ENCODE results near the gene IKZF3. TPM values are rescaled to one million over a fixed set of nuclear protein-coding genes. Genes with fewer than 3 reads are reported as not detected.

The IKZF3 gene
- total RNA-seq, 1 experiment from 2014 or later = 0.22 TPM

DNA sequence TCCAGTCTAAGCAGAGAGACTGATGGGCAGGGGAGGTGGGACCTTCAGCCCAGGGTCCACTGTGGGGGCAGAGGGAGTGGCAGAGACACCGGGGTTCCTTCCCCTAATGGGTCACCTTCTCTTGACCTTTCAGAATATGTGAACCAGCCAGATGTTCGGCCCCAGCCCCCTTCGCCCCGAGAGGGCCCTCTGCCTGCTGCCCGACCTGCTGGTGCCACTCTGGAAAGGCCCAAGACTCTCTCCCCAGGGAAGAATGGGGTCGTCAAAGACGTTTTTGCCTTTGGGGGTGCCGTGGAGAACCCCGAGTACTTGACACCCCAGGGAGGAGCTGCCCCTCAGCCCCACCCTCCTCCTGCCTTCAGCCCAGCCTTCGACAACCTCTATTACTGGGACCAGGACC, 136.6 kb downstream of the IKZF3 start:
- Histone ChIP-seq H3K4me2 (ENCODE audit: insufficient read depth, insufficient read length, low read length) (no peak overlapping the region), H4K8ac (replicated peaks; ENCODE audit: insufficient read length, low read depth, low read length) (no peak overlapping the region), H3K18ac (ENCODE audit: insufficient read length, low read depth, low read length) (no peak overlapping the region), H2BK20ac (ENCODE audit: low read depth, low read length, poor library complexity, severe bottlenecking) (no peak overlapping the region), H3K27me3 (ENCODE audit: insufficient read depth, low read length) (no peaks in the 10 kb centered on the region), H2BK15ac (ENCODE audit: low read depth, low read length) (no peak overlapping the region), H3K27ac (ENCODE audit: insufficient read length, low read depth, low read length) (no peak overlapping the region), H2AFZ (ENCODE audit: low read length) (no peak overlapping the region), H2AK5ac (ENCODE audit: insufficient read length, low read length) (no peak overlapping the region), H2BK120ac (ENCODE audit: low read depth, low read length, poor library complexity, severe bottlenecking) (no peak overlapping the region), H3K4ac (ENCODE audit: low read depth, low read length) (no peak overlapping the region), H4K5ac (ENCODE audit: insufficient read length, low read depth, low read length) (no peak overlapping the region), H3K9ac (ENCODE audit: extremely low read depth, insufficient read length, low read length) (no peak overlapping the region), H3K56ac (ENCODE audit: insufficient read length, low read depth, low read length) (no peak overlapping the region), H2BK12ac (ENCODE audit: insufficient read length, low read depth, low read length) (no peak overlapping the region), H3K79me1 (ENCODE audit: insufficient read depth, low read depth, low read length, poor library complexity, severe bottlenecking) (no peaks in the 10 kb centered on the region), H3T11ph (ENCODE audit: low read length) (no peak overlapping the region), H4K91ac (ENCODE audit: insufficient read length, low read depth, low read length) (no peak overlapping the region), H3K9me3 (ENCODE audit: control insufficient read depth, low read depth, low read length) (no peaks in the 10 kb centered on the region), H4K20me1 (ENCODE audit: control insufficient read depth, insufficient read depth, insufficient read length) (no peaks in the 10 kb centered on the region), H3K79me2 (ENCODE audit: insufficient read depth, low read length) (no peaks in the 10 kb centered on the region), H2BK5ac (ENCODE audit: insufficient read length, low read length) (no peak overlapping the region), H3K23me2 (ENCODE audit: insufficient read length, low read depth, low read length, poor library complexity, severe bottlenecking) (peaks cover 5% of the 10 kb centered on the region), H3K4me1 (ENCODE audit: insufficient read depth, low read length) (peaks cover 1% of the 10 kb centered on the region; the same call in 1 of the 2 replicates), H3K23ac (ENCODE audit: insufficient read length, low read depth, low read length) (no peak overlapping the region), H3K14ac (ENCODE audit: insufficient read depth, low read length) (no peak overlapping the region)
- no peak for DNase-seq
- no peaks in the 10 kb centered on the region for H3K9me3 Mint-ChIP-seq
- no CpG with 5 or more reads among the region's 10 CpGs for WGBS (ENCODE audit: extremely low coverage, insufficient read length, low lambda C conversion rate)
- peaks cover 43 to 70% (median 65%) of the 10 kb centered on the region in 3 experiments for H3K36me3 Mint-ChIP-seq (ENCODE audit: insufficient read depth in 1 of 3, low read depth in 3 of 3)
- H3K4me1 Mint-ChIP-seq = peaks cover 18 to 23% of the 10 kb centered on the region in 2 experiments
- peak overlapping the region in 1 of 2 experiments; percentile 7; a peak in 1 of 5 replicates for H3K4me3 Mint-ChIP-seq
- H3K27ac Mint-ChIP-seq = no peak overlapping the region; a peak in 1 of 7 replicates
- TF ChIP-seq, protein P1, sequence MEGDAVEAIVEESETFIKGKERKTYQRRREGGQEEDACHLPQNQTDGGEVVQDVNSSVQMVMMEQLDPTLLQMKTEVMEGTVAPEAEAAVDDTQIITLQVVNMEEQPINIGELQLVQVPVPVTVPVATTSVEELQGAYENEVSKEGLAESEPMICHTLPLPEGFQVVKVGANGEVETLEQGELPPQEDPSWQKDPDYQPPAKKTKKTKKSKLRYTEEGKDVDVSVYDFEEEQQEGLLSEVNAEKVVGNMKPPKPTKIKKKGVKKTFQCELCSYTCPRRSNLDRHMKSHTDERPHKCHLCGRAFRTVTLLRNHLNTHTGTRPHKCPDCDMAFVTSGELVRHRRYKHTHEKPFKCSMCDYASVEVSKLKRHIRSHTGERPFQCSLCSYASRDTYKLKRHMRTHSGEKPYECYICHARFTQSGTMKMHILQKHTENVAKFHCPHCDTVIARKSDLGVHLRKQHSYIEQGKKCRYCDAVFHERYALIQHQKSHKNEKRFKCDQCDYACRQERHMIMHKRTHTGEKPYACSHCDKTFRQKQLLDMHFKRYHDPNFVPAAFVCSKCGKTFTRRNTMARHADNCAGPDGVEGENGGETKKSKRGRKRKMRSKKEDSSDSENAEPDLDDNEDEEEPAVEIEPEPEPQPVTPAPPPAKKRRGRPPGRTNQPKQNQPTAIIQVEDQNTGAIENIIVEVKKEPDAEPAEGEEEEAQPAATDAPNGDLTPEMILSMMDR (conservative IDR thresholded peaks at IDR 0.05) = no peak
- no peaks in the 10 kb centered on the region; the same call in 1 of the 2 replicates for H3K27me3 Mint-ChIP-seq (ENCODE audit: low read depth)

All from H9 (cell line).